H9 (cell line): ENCODE measurements around the gene COLEC12. TPM values are rescaled to one million over a fixed set of nuclear protein-coding genes. Genes with fewer than 3 reads are reported as not detected.

Source experiments
- DNase-seq: peaks from one replicate; pipeline ENCODE4 v3.0.0-alpha.2; 2017
- H2AFZ ChIP-seq: one replicate; pipeline ENCODE4 v1.6.1; 2013; ENCODE audit warnings: mild to moderate bottlenecking, low read length, control low read depth, moderate library complexity
- H2AK5ac ChIP-seq: 2 replicates; pipeline ENCODE4 v1.6.1; 2013; ENCODE audit warnings: low read length, control low read depth, mixed read lengths; ENCODE audit not compliant: insufficient read length
- H2BK120ac ChIP-seq: one replicate; pipeline ENCODE4 v1.6.1; 2013; ENCODE audit warnings: low read depth, mild to moderate bottlenecking, low read length, control low read depth, inconsistent platforms; ENCODE audit not compliant: poor library complexity, severe bottlenecking
- H2BK12ac ChIP-seq: 2 replicates; pipeline ENCODE4 v1.6.1; 2013; ENCODE audit warnings: low read length, control low read depth, mixed read lengths, low read depth; ENCODE audit not compliant: insufficient read length
- H2BK15ac ChIP-seq: 2 replicates; pipeline ENCODE4 v1.6.1; 2013; ENCODE audit warnings: low read depth, low read length, control low read depth
- H2BK20ac ChIP-seq: one replicate; pipeline ENCODE4 v1.6.1; 2013; ENCODE audit warnings: low read depth, mild to moderate bottlenecking, low read length, control low read depth, inconsistent platforms; ENCODE audit not compliant: poor library complexity, severe bottlenecking
- H2BK5ac ChIP-seq: 2 replicates; pipeline ENCODE4 v1.6.1; 2013; ENCODE audit warnings: low read length, control low read depth, mixed read lengths; ENCODE audit not compliant: insufficient read length
- H3K14ac ChIP-seq: 2 replicates; pipeline ENCODE4 v1.6.1; 2013; ENCODE audit warnings: low read length, control low read depth; ENCODE audit not compliant: insufficient read depth
- H3K18ac ChIP-seq: 2 replicates; pipeline ENCODE4 v1.6.1; 2013; ENCODE audit warnings: low read depth, mild to moderate bottlenecking, mixed read lengths, low read length, control low read depth; ENCODE audit not compliant: insufficient read length
- H3K23ac ChIP-seq: 2 replicates; pipeline ENCODE4 v1.6.1; 2013; ENCODE audit warnings: low read length, control low read depth, mixed read lengths, low read depth; ENCODE audit not compliant: insufficient read length
- H3K23me2 ChIP-seq: 2 replicates; pipeline ENCODE4 v1.6.1; 2013; ENCODE audit warnings: low read depth, mild to moderate bottlenecking, mixed read lengths, low read length, control low read depth; ENCODE audit not compliant: insufficient read length, poor library complexity, severe bottlenecking
- H3K27ac ChIP-seq: 2 replicates; pipeline ENCODE4 v1.5.1; 2013; ENCODE audit warnings: low read length, control low read depth, mixed read lengths, low read depth; ENCODE audit not compliant: insufficient read length
- H3K27me3 ChIP-seq: 2 replicates; pipeline ENCODE4 v1.6.1; 2013; ENCODE audit warnings: low read length, control low read depth, inconsistent platforms; ENCODE audit not compliant: insufficient read depth
- H3K4ac ChIP-seq: 2 replicates; pipeline ENCODE4 v1.6.1; 2013; ENCODE audit warnings: low read depth, mild to moderate bottlenecking, control low read depth, inconsistent platforms, low read length, moderate library complexity
- H3K4me1 ChIP-seq: 2 replicates; pipeline ENCODE4 v1.6.1; 2013; ENCODE audit warnings: low read length, control low read depth, inconsistent platforms; ENCODE audit not compliant: insufficient read depth
- H3K4me2 ChIP-seq: 2 replicates; pipeline ENCODE4 v1.6.1; 2013; ENCODE audit warnings: low read length, control low read depth, mixed read lengths; ENCODE audit not compliant: insufficient read length, insufficient read depth
- H3K56ac ChIP-seq: 2 replicates; pipeline ENCODE4 v1.6.1; 2013; ENCODE audit warnings: low read depth, mild to moderate bottlenecking, mixed read lengths, low read length, control low read depth; ENCODE audit not compliant: insufficient read length
- H3K79me1 ChIP-seq: 2 replicates; pipeline ENCODE4 v1.6.1; 2013; ENCODE audit warnings: low read depth, mild to moderate bottlenecking, moderate library complexity, low read length, control low read depth, inconsistent platforms; ENCODE audit not compliant: insufficient read depth, poor library complexity, severe bottlenecking
- H3K79me2 ChIP-seq: 2 replicates; pipeline ENCODE4 v1.6.1; 2013; ENCODE audit warnings: low read length, control low read depth, inconsistent platforms; ENCODE audit not compliant: insufficient read depth
- H3K9ac ChIP-seq: 2 replicates; pipeline ENCODE4 v1.6.1; 2013; ENCODE audit warnings: low read length, control low read depth, mixed read lengths; ENCODE audit not compliant: insufficient read length; ENCODE audit errors: extremely low read depth
- H3K9me3 ChIP-seq: one replicate; pipeline ENCODE4 v1.6.1; 2013; ENCODE audit warnings: low read depth, low read length, inconsistent platforms; ENCODE audit not compliant: control insufficient read depth
- H3T11ph ChIP-seq: one replicate; pipeline ENCODE4 v1.6.1; 2013; ENCODE audit warnings: mild to moderate bottlenecking, low read length, control low read depth, inconsistent platforms
- H4K20me1 ChIP-seq: one replicate; pipeline ENCODE4 v1.6.1; 2013; ENCODE audit not compliant: control insufficient read depth, insufficient read length, insufficient read depth
- H4K5ac ChIP-seq: 2 replicates; pipeline ENCODE4 v1.6.1; 2013; ENCODE audit warnings: low read depth, mild to moderate bottlenecking, mixed read lengths, low read length, control low read depth; ENCODE audit not compliant: insufficient read length
- H4K8ac ChIP-seq: replicated peaks from 2 replicates; pipeline ENCODE4 v1.6.1; 2013; ENCODE audit warnings: low read length, control low read depth, mixed read lengths, low read depth; ENCODE audit not compliant: insufficient read length
- H4K91ac ChIP-seq: 2 replicates; pipeline ENCODE4 v1.6.1; 2013; ENCODE audit warnings: low read depth, mild to moderate bottlenecking, moderate library complexity, mixed read lengths, low read length, control low read depth; ENCODE audit not compliant: insufficient read length
- H3K27ac Mint-ChIP-seq, 3 experiments: 2 replicates in 2 of 3; 3 replicates in 1 of 3; pipeline ENCODE4 v1.8.0; 2020 to 2021; ENCODE audit warnings: mixed read lengths in 3 of 3, mild to moderate bottlenecking in 1 of 3, moderate library complexity in 1 of 3
- H3K27me3 Mint-ChIP-seq: 2 replicates; pipeline ENCODE4 v1.8.0; 2021; ENCODE audit warnings: low read depth, mild to moderate bottlenecking, moderate library complexity, mixed read lengths
- H3K36me3 Mint-ChIP-seq, 3 experiments: 2 replicates in 2 of 3; 3 replicates in 1 of 3; pipeline ENCODE4 v1.8.0; 2020 to 2021; ENCODE audit warnings: low read depth in 3 of 3, mixed read lengths in 3 of 3; ENCODE audit not compliant: insufficient read depth in 1 of 3
- H3K4me1 Mint-ChIP-seq, 2 experiments: 2 replicates each; pipeline ENCODE4 v1.8.0; 2020; ENCODE audit warnings: mixed read lengths in 2 of 2
- H3K4me3 Mint-ChIP-seq, 2 experiments: 2 replicates in 1 of 2; 3 replicates in 1 of 2; pipeline ENCODE4 v1.8.0; 2020 to 2021; ENCODE audit warnings: mild to moderate bottlenecking in 2 of 2, mixed read lengths in 2 of 2, moderate library complexity in 1 of 2
- H3K9me3 Mint-ChIP-seq, 2 experiments: 2 replicates in 1 of 2; 3 replicates in 1 of 2; pipeline ENCODE4 v1.8.0; 2020; ENCODE audit warnings: mild to moderate bottlenecking in 2 of 2, mixed read lengths in 2 of 2, moderate library complexity in 1 of 2
- CTCF ChIP-seq: fragments of 200-600 bp; sonication (generic); conservative IDR thresholded peaks from 3 replicates; pipeline ENCODE4 v1.8.0; 2021; ENCODE audit warnings: antibody characterized with exemption, mild to moderate bottlenecking
- WGBS: extraction: QIAGEN DNeasy Blood & Tissue Kit; methylation state at CpG from one replicate; pipeline ENCODE4 v1.1.7; 2013; ENCODE audit warnings: missing lambda C conversion rate, low lambda C conversion rate, mixed read lengths; ENCODE audit not compliant: insufficient read length; ENCODE audit errors: extremely low coverage; 5-methylcytosine and 5-hydroxymethylcytosine counted together
- total RNA-seq: library from RNA; stranded (reverse); gene quantifications from 2 replicates; pipeline ENCODE4 v1.2.1, GENCODE V29; 2021

COLEC12 gene
- total RNA-seq, 1 experiment from 2014 or later, result 0.70 TPM

- Mint-ChIP-seq H3K36me3 (no peaks in the 10 kb centered on the region), H3K27ac (no peak overlapping the region), H3K4me3 (no peak overlapping the region), H3K27me3 (no peaks in the 10 kb centered on the region; the same call in 1 of the 2 replicates), H3K9me3 (no peaks in the 10 kb centered on the region; a peak in 1 of 5 replicates), H3K4me1 (peaks cover 30 to 35% of the 10 kb centered on the region in 2 experiments)
- Histone ChIP-seq H3K4ac (no peak overlapping the region), H2AFZ (no peak overlapping the region), H3K27ac (no peak overlapping the region), H2BK5ac (no peak overlapping the region), H2BK20ac (no peak overlapping the region), H3K18ac (no peak overlapping the region), H4K8ac (no peak overlapping the region), H3K9me3 (no peaks in the 10 kb centered on the region), H4K91ac (no peak overlapping the region), H4K20me1 (no peaks in the 10 kb centered on the region), H3K79me2 (no peaks in the 10 kb centered on the region), H3K9ac (no peak overlapping the region), H2BK12ac (no peak overlapping the region), H3K56ac (no peak overlapping the region), H3K23ac (no peak overlapping the region), H2AK5ac (no peak overlapping the region), H2BK15ac (no peak overlapping the region), H2BK120ac (no peak overlapping the region), H3K79me1 (no peaks in the 10 kb centered on the region), H3K14ac (no peak overlapping the region), H3K23me2 (no peaks in the 10 kb centered on the region), H4K5ac (no peak overlapping the region), H3T11ph (no peak overlapping the region), H3K27me3 (no peaks in the 10 kb centered on the region), H3K4me2 (no peak overlapping the region), H3K4me1 (peaks cover 18% of the 10 kb centered on the region; the same call in 1 of the 2 replicates)
- TF ChIP-seq CTCF, result no peak; the same call in 1 of the 3 replicates
- WGBS, result no CpG with 5 or more reads among the region's 6 CpGs
- DNase-seq, result no peak
Measured at GRCh38 chr18:476251-476664, 24.2 kb downstream of the COLEC12 start.
